Activated CD8-positive, alpha-beta memory T cell treated with anti-CD3 and anti-CD28 coated beads, Interleukin-2, amount 10 ng/mL, durations not matched to agents 7 days and 5 days (primary cell): ENCODE data around the gene GPD1L. TPM values are rescaled to one million over a fixed set of nuclear protein-coding genes. Genes with fewer than 3 reads are reported as not detected.
"Not testable (repeated sequence)": the region's sequence is repeated elsewhere in the genome, so short reads cannot be mapped to it uniquely, and the experiment has no call there.

ENCODE experiments used
- ATAC-seq: fragments of 150-1000 bp; cut with Tn5 transposase; one replicate; pipeline ENCODE4 v1.10.0; 2021; ENCODE audit warnings: moderate library complexity
- CTCF ChIA-PET: fragments of 350-600 bp; sonication (Branson Sonifier 250); formaldehyde crosslinking; loops from one replicate; lab custom pipeline; 2021; ENCODE audit warnings: antibody characterized with exemption; lab: Charles Lee
- DNase-seq: peaks from one replicate; pipeline ENCODE4 v3.0.0-alpha.2; 2020
- H3K27ac Mint-ChIP-seq: one replicate; pipeline ENCODE4 v1.8.0; 2021; ENCODE audit warnings: mild to moderate bottlenecking, mixed read lengths
- H3K27me3 Mint-ChIP-seq: one replicate; pipeline ENCODE4 v1.8.0; 2021; ENCODE audit warnings: mixed read lengths
- H3K36me3 Mint-ChIP-seq: one replicate; pipeline ENCODE4 v1.8.0; 2021; ENCODE audit warnings: mild to moderate bottlenecking, mixed read lengths
- H3K4me1 Mint-ChIP-seq: one replicate; pipeline ENCODE4 v1.8.0; 2021; ENCODE audit warnings: mixed read lengths
- H3K4me3 Mint-ChIP-seq: one replicate; pipeline ENCODE4 v1.8.0; 2021; ENCODE audit warnings: mild to moderate bottlenecking, moderate library complexity, mixed read lengths
- H3K9me3 Mint-ChIP-seq: one replicate; pipeline ENCODE4 v1.8.0; 2022; ENCODE audit warnings: low read depth, mixed read lengths
- total RNA-seq, 2 experiments: library from RNA; stranded (reverse); gene quantifications; one replicate each; pipeline ENCODE4 v1.2.3, GENCODE V29; 2021

Gene GPD1L
- total RNA-seq, 2 experiments from 2014 or later: 20.7 to 26.8 TPM

GRCh38 chr3:32184187-32184730 lies 77.8 kb downstream of the GPD1L start:
- CTCF ChIA-PET: interaction anchor here (1.0 kb wide), 1 partner anchor 22 kb away, joined by 3 read pairs; no protein-coding TSS in a partner anchor
- no peak for DNase-seq
- no peaks in the 10 kb centered on the region for H3K4me1 Mint-ChIP-seq
- H3K27me3 Mint-ChIP-seq: peaks cover 11% of the 10 kb centered on the region
- no peak for ATAC-seq
- H3K27ac Mint-ChIP-seq: no peak overlapping the region
- no peaks in the 10 kb centered on the region for H3K9me3 Mint-ChIP-seq
- no peak overlapping the region for H3K4me3 Mint-ChIP-seq
- no peaks in the 10 kb centered on the region for H3K36me3 Mint-ChIP-seq

- ATAC-seq: no peak
- CTCF ChIA-PET: interaction anchor here (2.3 kb wide), 1 partner anchor 9 kb away, joined by 8 read pairs; no protein-coding TSS in a partner anchor
- peaks cover 18% of the 10 kb centered on the region for H3K27me3 Mint-ChIP-seq
Measured at GRCh38 chr3:32186097-32186496, 79.7 kb downstream of the GPD1L start.

DNA sequence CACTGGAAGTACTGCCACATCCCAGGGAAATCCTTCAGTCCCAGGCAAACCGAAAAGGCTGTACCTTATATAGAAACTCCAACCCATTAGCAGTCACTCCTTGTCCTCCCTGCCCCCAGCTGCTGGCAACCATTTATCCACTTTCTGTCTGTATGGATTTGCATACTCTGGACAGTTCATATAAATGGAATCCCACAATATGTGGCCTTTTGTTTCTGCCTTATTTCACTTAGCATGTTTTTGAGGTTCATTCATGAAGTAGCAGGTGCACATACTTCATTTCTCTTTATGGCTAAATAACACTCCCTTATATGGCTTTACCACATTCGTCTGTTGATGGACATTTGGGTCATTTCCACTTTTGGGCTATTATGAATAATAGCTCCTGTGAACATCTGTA lies 80.5 kb downstream of the GPD1L start:
- DNase-seq: no peak
- H3K27ac Mint-ChIP-seq: no peak overlapping the region
- no peaks in the 10 kb centered on the region for H3K36me3 Mint-ChIP-seq
- H3K4me3 Mint-ChIP-seq: no peak overlapping the region
- peaks cover 21% of the 10 kb centered on the region for H3K27me3 Mint-ChIP-seq
- ATAC-seq: no peak
- CTCF ChIA-PET: interaction anchor here (2.3 kb wide), 1 partner anchor 10 kb away, joined by 8 read pairs; no protein-coding TSS in a partner anchor
- no peaks in the 10 kb centered on the region for H3K9me3 Mint-ChIP-seq
- no peaks in the 10 kb centered on the region for H3K4me1 Mint-ChIP-seq

More at GRCh38 chr3:32186097-32186496, 79.7 kb downstream of the GPD1L start:
- no peaks in the 10 kb centered on the region for H3K4me1 Mint-ChIP-seq
- no peak overlapping the region for H3K4me3 Mint-ChIP-seq
- no peaks in the 10 kb centered on the region for H3K9me3 Mint-ChIP-seq
- DNase-seq: no peak
- no peak overlapping the region for H3K27ac Mint-ChIP-seq
- H3K36me3 Mint-ChIP-seq: no peaks in the 10 kb centered on the region

GRCh38 chr3:32189693-32190092 lies 83.3 kb downstream of the GPD1L start:
- no peak overlapping the region for H3K4me3 Mint-ChIP-seq
- no peaks in the 10 kb centered on the region for H3K9me3 Mint-ChIP-seq
- CTCF ChIA-PET: no interaction called here
- no peak for ATAC-seq
- no peaks in the 10 kb centered on the region for H3K36me3 Mint-ChIP-seq
- no peak overlapping the region for H3K27ac Mint-ChIP-seq
- peaks cover 14% of the 10 kb centered on the region for H3K27me3 Mint-ChIP-seq
- no peak for DNase-seq
- no peaks in the 10 kb centered on the region for H3K4me1 Mint-ChIP-seq

- not testable (repeated sequence) for H3K4me1 Mint-ChIP-seq, ATAC-seq, H3K4me3 Mint-ChIP-seq, H3K9me3 Mint-ChIP-seq, H3K36me3 Mint-ChIP-seq, DNase-seq, H3K27ac Mint-ChIP-seq
- H3K27me3 Mint-ChIP-seq: peaks cover 14% of the 10 kb centered on the region
- CTCF ChIA-PET: interaction anchor here (1.3 kb wide), 2 partner anchors 15 to 67 kb away, joined by 3 to 4 read pairs; no protein-coding TSS in a partner anchor
Measured at GRCh38 chr3:32190556-32190955, 84.1 kb downstream of the GPD1L start.

DNA sequence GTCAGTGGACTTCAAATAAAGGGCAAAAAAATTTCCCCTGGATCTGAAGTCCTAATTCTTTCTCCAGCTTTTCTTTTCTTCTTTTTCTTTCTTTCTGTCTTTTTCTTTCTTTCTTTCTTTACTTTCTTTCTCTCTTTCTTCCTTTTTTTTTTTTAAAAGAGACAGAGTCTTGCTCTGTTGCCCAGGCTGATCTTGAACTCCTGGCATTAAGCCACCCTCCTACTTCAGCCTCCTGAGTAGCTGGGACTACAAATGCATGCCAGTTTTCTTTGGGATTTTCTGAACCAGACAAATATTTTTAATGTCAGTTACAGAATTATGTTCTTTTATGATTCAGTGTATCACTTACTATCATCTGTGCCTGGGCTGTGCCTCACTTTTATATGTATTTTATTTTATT lies 86.7 kb downstream of the GPD1L start:
- ATAC-seq (no peak), DNase-seq (no peak)
- H3K4me3 Mint-ChIP-seq: no peak overlapping the region
- no peaks in the 10 kb centered on the region for H3K9me3 Mint-ChIP-seq
- H3K27me3 Mint-ChIP-seq: peaks cover 18% of the 10 kb centered on the region
- CTCF ChIA-PET: no interaction called here
- no peaks in the 10 kb centered on the region for H3K36me3 Mint-ChIP-seq
- H3K4me1 Mint-ChIP-seq: no peaks in the 10 kb centered on the region
- H3K27ac Mint-ChIP-seq: no peak overlapping the region

DNA sequence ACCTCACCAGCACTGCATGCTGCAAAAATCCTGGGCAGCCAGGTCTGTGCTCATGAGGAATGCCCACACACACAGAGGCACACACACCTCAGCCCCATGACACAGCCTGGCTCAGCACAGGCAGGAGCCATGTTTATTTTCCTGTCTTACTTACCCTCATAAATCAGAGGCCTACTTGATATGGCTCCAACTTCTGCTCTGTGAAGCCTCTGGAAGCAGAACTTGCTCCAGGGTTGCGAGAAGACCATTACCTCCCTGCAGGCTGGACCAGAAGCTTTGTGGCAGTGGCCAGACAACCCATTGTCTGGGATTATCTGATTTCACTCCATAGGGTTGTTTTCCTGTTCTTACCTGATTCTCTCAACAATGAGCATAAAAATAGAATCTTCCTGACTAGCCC lies 88.2 kb downstream of the GPD1L start:
- H3K4me1 Mint-ChIP-seq: no peaks in the 10 kb centered on the region
- H3K27me3 Mint-ChIP-seq: peaks cover 10% of the 10 kb centered on the region
- H3K9me3 Mint-ChIP-seq: no peaks in the 10 kb centered on the region
- no peak overlapping the region for H3K4me3 Mint-ChIP-seq
- H3K36me3 Mint-ChIP-seq: no peaks in the 10 kb centered on the region
- CTCF ChIA-PET: no interaction called here
- DNase-seq: no peak
- no peak for ATAC-seq
- H3K27ac Mint-ChIP-seq: no peak overlapping the region

DNA sequence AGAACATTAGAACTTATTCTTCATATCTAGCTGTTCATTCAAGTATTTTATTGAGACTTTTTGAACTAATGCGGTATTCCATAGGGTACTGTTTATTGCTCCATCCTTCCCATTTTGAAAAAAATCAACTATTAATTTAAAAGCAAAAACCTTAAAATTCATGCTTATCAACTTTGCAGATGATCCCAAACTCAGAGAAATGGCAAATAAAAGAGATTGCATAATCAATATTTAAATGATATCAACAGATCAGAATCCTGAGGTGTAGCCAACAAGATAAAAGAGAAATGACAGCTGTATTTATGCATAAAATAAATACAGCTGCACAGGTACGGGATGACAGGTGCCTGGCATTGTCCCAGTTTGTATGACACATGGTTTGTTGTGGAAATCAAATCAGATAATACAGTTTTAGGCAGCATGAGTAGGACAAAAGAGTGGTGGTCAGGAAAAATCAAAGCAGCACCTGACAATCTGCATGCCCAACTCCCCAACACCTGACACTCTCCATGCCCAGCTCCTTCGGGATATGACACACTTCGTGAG lies 89.6 kb downstream of the GPD1L start:
- ATAC-seq (no peak), DNase-seq (no peak)
- Mint-ChIP-seq H3K27ac (no peak overlapping the region), H3K9me3 (no peaks in the 10 kb centered on the region), H3K36me3 (no peaks in the 10 kb centered on the region), H3K4me1 (no peaks in the 10 kb centered on the region), H3K27me3 (peaks cover 10% of the 10 kb centered on the region), H3K4me3 (no peak overlapping the region)
- CTCF ChIA-PET: no interaction called here

- ATAC-seq (no peak), DNase-seq (no peak)
- no peak overlapping the region for H3K4me3 Mint-ChIP-seq
- no peaks in the 10 kb centered on the region for H3K9me3 Mint-ChIP-seq
- no peak overlapping the region for H3K27ac Mint-ChIP-seq
- no peaks in the 10 kb centered on the region for H3K36me3 Mint-ChIP-seq
- peaks cover 12% of the 10 kb centered on the region for H3K27me3 Mint-ChIP-seq
- H3K4me1 Mint-ChIP-seq: no peaks in the 10 kb centered on the region
- CTCF ChIA-PET: interaction anchor here (1.0 kb wide), 1 partner anchor 98 kb away, joined by 3 read pairs; no protein-coding TSS in a partner anchor
Measured at GRCh38 chr3:32197991-32198390, 91.6 kb downstream of the GPD1L start.

GRCh38 chr3:32198714-32199113 lies 92.3 kb downstream of the GPD1L start:
- Mint-ChIP-seq H3K4me3 (no peak overlapping the region), H3K4me1 (no peaks in the 10 kb centered on the region), H3K27ac (no peak overlapping the region), H3K27me3 (peaks cover 18% of the 10 kb centered on the region), H3K9me3 (no peaks in the 10 kb centered on the region), H3K36me3 (no peaks in the 10 kb centered on the region)
- no peak for DNase-seq
- CTCF ChIA-PET: no interaction called here
- ATAC-seq: no peak

DNA sequence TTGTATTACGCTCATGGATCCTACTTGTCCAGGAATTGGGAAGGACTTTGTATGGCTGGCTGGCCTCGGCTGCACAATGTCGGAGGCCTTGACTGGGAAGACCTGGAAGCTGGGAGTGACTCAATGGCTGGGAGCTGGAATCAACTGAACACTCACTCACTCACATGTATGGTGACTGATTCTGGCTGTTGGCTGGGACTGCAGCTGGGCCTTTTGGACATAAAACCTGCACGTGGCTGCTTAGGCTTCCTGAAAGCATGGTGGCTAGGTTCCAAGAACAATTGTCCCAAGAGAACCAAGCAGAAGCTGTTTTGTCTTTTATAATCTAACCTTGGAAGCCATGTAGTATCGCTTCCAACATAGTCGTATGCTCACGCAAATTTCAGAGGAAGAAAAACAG lies 94.1 kb downstream of the GPD1L start:
- no peaks in the 10 kb centered on the region for H3K4me1 Mint-ChIP-seq
- no peak overlapping the region for H3K27ac Mint-ChIP-seq
- H3K27me3 Mint-ChIP-seq: peaks cover 20% of the 10 kb centered on the region
- H3K36me3 Mint-ChIP-seq: no peaks in the 10 kb centered on the region
- H3K9me3 Mint-ChIP-seq: no peaks in the 10 kb centered on the region
- CTCF ChIA-PET: interaction anchor here (1.6 kb wide), 1 partner anchor 11 kb away, joined by 3 read pairs; no protein-coding TSS in a partner anchor
- ATAC-seq: no peak
- no peak for DNase-seq
- no peak overlapping the region for H3K4me3 Mint-ChIP-seq

- no peak overlapping the region for H3K4me3 Mint-ChIP-seq
- no peak overlapping the region for H3K27ac Mint-ChIP-seq
- no peaks in the 10 kb centered on the region for H3K36me3 Mint-ChIP-seq
- peaks cover 24% of the 10 kb centered on the region for H3K27me3 Mint-ChIP-seq
- no peaks in the 10 kb centered on the region for H3K9me3 Mint-ChIP-seq
- no peaks in the 10 kb centered on the region for H3K4me1 Mint-ChIP-seq
- CTCF ChIA-PET: interaction anchor here (1.6 kb wide), 1 partner anchor 11 kb away, joined by 3 read pairs; no protein-coding TSS in a partner anchor
- DNase-seq (no peak), ATAC-seq (no peak)
Measured at GRCh38 chr3:32200992-32201758, 94.8 kb downstream of the GPD1L start.

DNA sequence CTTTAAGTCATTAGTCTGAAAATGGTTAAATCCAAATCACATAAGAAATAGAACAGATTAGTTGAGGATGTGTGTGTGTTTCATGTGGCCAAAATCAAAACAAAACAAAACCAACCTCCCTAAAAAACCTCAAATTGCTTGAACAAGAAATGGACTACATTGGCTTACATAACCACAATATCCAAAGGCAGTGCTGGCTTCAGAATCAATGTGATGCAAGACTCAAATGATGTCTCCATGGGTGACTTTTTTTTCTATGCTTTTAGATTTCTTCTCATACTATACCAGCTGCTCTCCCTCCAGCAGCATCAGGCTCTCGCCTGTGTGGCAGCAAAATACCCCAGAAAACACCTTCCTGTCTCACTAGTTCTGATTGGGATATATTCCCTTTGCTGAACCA lies 96.1 kb downstream of the GPD1L start:
- H3K9me3 Mint-ChIP-seq: no peaks in the 10 kb centered on the region
- H3K36me3 Mint-ChIP-seq: no peaks in the 10 kb centered on the region
- DNase-seq: no peak
- ATAC-seq: no peak
- H3K27ac Mint-ChIP-seq: no peak overlapping the region
- H3K4me3 Mint-ChIP-seq: no peak overlapping the region
- CTCF ChIA-PET: no interaction called here
- no peaks in the 10 kb centered on the region for H3K4me1 Mint-ChIP-seq
- peaks cover 20% of the 10 kb centered on the region for H3K27me3 Mint-ChIP-seq
